ENCODE measurements around the gene TEX26. TPM values are rescaled to one million over a fixed set of nuclear protein-coding genes. Genes with fewer than 3 reads are reported as not detected.
A peak's percentile ranks its signal among the peaks of the same experiment; 100 is the strongest.

The TEX26 gene
- polyA plus RNA-seq, 1 experiment, result not detected

GRCh38 chr13:30982506-30982905 lies 50.0 kb downstream of the TEX26 start:
- ChIA-PET CTCF (interaction anchor here (0.6 kb wide), 1 partner anchor 175 kb away, joined by 3 read pairs; no protein-coding TSS in a partner anchor), POLR2A (no interaction called here)
- DNase-seq (ENCODE audit: low read depth), result no peak
- TF ChIP-seq CTCF (IDR thresholded peaks at IDR 0.05; ENCODE audit: insufficient read depth, low read depth, low read length), result no peak
- Histone ChIP-seq H3K27me3 (ENCODE audit: control insufficient read depth, insufficient read depth, low read length) (no peaks in the 10 kb centered on the region), H3K36me3 (ENCODE audit: control insufficient read depth, insufficient read depth, low read length) (no peaks in the 10 kb centered on the region), H3K4me3 (ENCODE audit: low read depth, low read length) (no peak overlapping the region)

GRCh38 chr13:30982906-30983305 lies 50.5 kb downstream of the TEX26 start:
- CTCF ChIA-PET, result no interaction called here
- H3K27me3 ChIP-seq (ENCODE audit: control insufficient read depth, insufficient read depth, low read length), result no peaks in the 10 kb centered on the region
- POLR2A ChIA-PET, result no interaction called here
- no peaks in the 10 kb centered on the region for H3K36me3 ChIP-seq (ENCODE audit: control insufficient read depth, insufficient read depth, low read length)
- no peak for TF ChIP-seq CTCF (IDR thresholded peaks at IDR 0.05; ENCODE audit: insufficient read depth, low read depth, low read length)
- no peak overlapping the region for H3K4me3 ChIP-seq (ENCODE audit: low read depth, low read length)
- no peak for DNase-seq (ENCODE audit: low read depth)

GRCh38 chr13:30983431-30983830 lies 51.0 kb downstream of the TEX26 start:
- Histone ChIP-seq H3K4me3 (ENCODE audit: low read depth, low read length) (no peak overlapping the region), H3K36me3 (ENCODE audit: control insufficient read depth, insufficient read depth, low read length) (no peaks in the 10 kb centered on the region), H3K27me3 (ENCODE audit: control insufficient read depth, insufficient read depth, low read length) (no peaks in the 10 kb centered on the region)
- DNase-seq (ENCODE audit: low read depth), result no peak
- POLR2A ChIA-PET, result no interaction called here
- CTCF ChIA-PET, result no interaction called here
- TF ChIP-seq CTCF (IDR thresholded peaks at IDR 0.05; ENCODE audit: insufficient read depth, low read depth, low read length), result no peak

- DNase-seq (ENCODE audit: low read depth), result no peak
- Histone ChIP-seq H3K36me3 (ENCODE audit: control insufficient read depth, insufficient read depth, low read length) (no peaks in the 10 kb centered on the region), H3K4me3 (ENCODE audit: low read depth, low read length) (no peak overlapping the region), H3K27me3 (ENCODE audit: control insufficient read depth, insufficient read depth, low read length) (no peaks in the 10 kb centered on the region)
- ChIA-PET CTCF (no interaction called here), POLR2A (no interaction called here)
- no peak for TF ChIP-seq CTCF (IDR thresholded peaks at IDR 0.05; ENCODE audit: insufficient read depth, low read depth, low read length)
Observed at GRCh38 chr13:30984620-30985019, 52.2 kb downstream of the TEX26 start.

GRCh38 chr13:30985637-30986205 lies 53.3 kb downstream of the TEX26 start:
- H3K27me3 ChIP-seq (ENCODE audit: control insufficient read depth, insufficient read depth, low read length), result no peaks in the 10 kb centered on the region
- H3K36me3 ChIP-seq (ENCODE audit: control insufficient read depth, insufficient read depth, low read length), result no peaks in the 10 kb centered on the region
- TF ChIP-seq CTCF (IDR thresholded peaks at IDR 0.05; ENCODE audit: insufficient read depth, low read depth, low read length), result no peak
- POLR2A ChIA-PET, result no interaction called here
- CTCF ChIA-PET, result interaction anchor here (1.0 to 1.5 kb wide), 2 partner anchors 8 to 246 kb away, joined by 3 read pairs; no protein-coding TSS in a partner anchor
- peak; percentile 53 for DNase-seq (ENCODE audit: low read depth)
- H3K4me3 ChIP-seq (ENCODE audit: low read depth, low read length), result no peak overlapping the region

Data from BJ (cell line).